Measurements from ENCODE around the gene PPP1CB.

GRCh38 chr2:28705751-28706440 lies 45.7 kb upstream of the PPP1CB start:
- no peak for TF ChIP-seq ZC3H10 (CRISPR knock-in tag; IDR thresholded peaks at IDR 0.05)
- no peak for TF ChIP-seq SNAI2 (CRISPR knock-in tag; IDR thresholded peaks at IDR 0.05)
- TF ChIP-seq GLIS3 (CRISPR knock-in tag; IDR thresholded peaks at IDR 0.05) = no peak
- TF ChIP-seq CSDC2 (CRISPR knock-in tag; IDR thresholded peaks at IDR 0.05) = no peak
- TF ChIP-seq ZNF565 (CRISPR knock-in tag; conservative IDR thresholded peaks at IDR 0.05; ENCODE audit: low read depth) = no peak
- no peak for TF ChIP-seq TCF4 (CRISPR knock-in tag; IDR thresholded peaks at IDR 0.05; ENCODE audit: borderline replicate concordance)
- no peak for TF ChIP-seq POU6F1 (CRISPR knock-in tag; IDR thresholded peaks at IDR 0.05; ENCODE audit: borderline replicate concordance, low read depth)
- TF ChIP-seq CREB5 (CRISPR knock-in tag; IDR thresholded peaks at IDR 0.05; ENCODE audit: low read depth) = no peak
- TF ChIP-seq TOX (CRISPR knock-in tag; IDR thresholded peaks at IDR 0.05; ENCODE audit: borderline replicate concordance) = no peak
- no peak for TF ChIP-seq BACH2 (CRISPR knock-in tag; IDR thresholded peaks at IDR 0.05; ENCODE audit: borderline replicate concordance)
- TF ChIP-seq RARB (CRISPR knock-in tag; IDR thresholded peaks at IDR 0.05) = no peak
- TF ChIP-seq PPARA (CRISPR knock-in tag; IDR thresholded peaks at IDR 0.05; ENCODE audit: borderline replicate concordance) = no peak

Measured in SK-N-SH treated with all-trans-retinoic acid at 6 μM for 48 hours (cell line).